LNCaP clone FGC (cell line): ENCODE data around the gene TWIST2.

ENCODE experiments used
- DNase-seq: peaks from one replicate; pipeline ENCODE4 v3.0.0-alpha.2; 2011; ENCODE audit warnings: low read depth
- H3K4me3 ChIP-seq: 2 replicates; pipeline ENCODE4 v1.5.1; 2011; ENCODE audit warnings: mild to moderate bottlenecking, low read depth, low read length, control low read depth
- TF ChIP-seq, protein P1 (sequence below): IDR thresholded peaks from 2 replicates; pipeline ENCODE4 v1.5.1; 2012; ENCODE audit warnings: mild to moderate bottlenecking; ENCODE audit not compliant: control insufficient read depth, insufficient read depth; ENCODE audit errors: extremely low read depth

The TWIST2 gene

GRCh38 chr2:238861013-238861730, 13.3 kb downstream of the TWIST2 start:
- no peak overlapping the region for H3K4me3 ChIP-seq
- DNase-seq: no peak
- TF ChIP-seq, protein P1, sequence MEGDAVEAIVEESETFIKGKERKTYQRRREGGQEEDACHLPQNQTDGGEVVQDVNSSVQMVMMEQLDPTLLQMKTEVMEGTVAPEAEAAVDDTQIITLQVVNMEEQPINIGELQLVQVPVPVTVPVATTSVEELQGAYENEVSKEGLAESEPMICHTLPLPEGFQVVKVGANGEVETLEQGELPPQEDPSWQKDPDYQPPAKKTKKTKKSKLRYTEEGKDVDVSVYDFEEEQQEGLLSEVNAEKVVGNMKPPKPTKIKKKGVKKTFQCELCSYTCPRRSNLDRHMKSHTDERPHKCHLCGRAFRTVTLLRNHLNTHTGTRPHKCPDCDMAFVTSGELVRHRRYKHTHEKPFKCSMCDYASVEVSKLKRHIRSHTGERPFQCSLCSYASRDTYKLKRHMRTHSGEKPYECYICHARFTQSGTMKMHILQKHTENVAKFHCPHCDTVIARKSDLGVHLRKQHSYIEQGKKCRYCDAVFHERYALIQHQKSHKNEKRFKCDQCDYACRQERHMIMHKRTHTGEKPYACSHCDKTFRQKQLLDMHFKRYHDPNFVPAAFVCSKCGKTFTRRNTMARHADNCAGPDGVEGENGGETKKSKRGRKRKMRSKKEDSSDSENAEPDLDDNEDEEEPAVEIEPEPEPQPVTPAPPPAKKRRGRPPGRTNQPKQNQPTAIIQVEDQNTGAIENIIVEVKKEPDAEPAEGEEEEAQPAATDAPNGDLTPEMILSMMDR: no peak

GRCh38 chr2:238861766-238862315, 14.0 kb downstream of the TWIST2 start:
- TF ChIP-seq, protein P1: no peak
- no peak for DNase-seq
- no peak overlapping the region for H3K4me3 ChIP-seq

GRCh38 chr2:238862701-238863100, 14.8 kb downstream of the TWIST2 start:
- H3K4me3 ChIP-seq: no peak overlapping the region
- TF ChIP-seq, protein P1: no peak
- DNase-seq: no peak

GRCh38 chr2:238863231-238863630, 15.3 kb downstream of the TWIST2 start:
- TF ChIP-seq, protein P1: no peak
- no peak overlapping the region for H3K4me3 ChIP-seq
- no peak for DNase-seq

- no peak overlapping the region for H3K4me3 ChIP-seq
- no peak for DNase-seq
- TF ChIP-seq, protein P1: no peak
These were observed 15.9 kb downstream of the TWIST2 start for GRCh38 chr2:238863749-238864206.

- TF ChIP-seq, protein P1: no peak
- DNase-seq: peak; percentile 36
- H3K4me3 ChIP-seq: no peak overlapping the region
These were observed 16.5 kb downstream of the TWIST2 start for GRCh38 chr2:238864207-238865014.
